ENCODE measurements around the gene TRIM62. TPM values are rescaled to one million over a fixed set of nuclear protein-coding genes. Genes with fewer than 3 reads are reported as not detected.

Gene TRIM62
- polyA plus RNA-seq, 1 donor from 2014 or later = 5.3 TPM

- H3K4me3 Mint-ChIP-seq = no peak overlapping the region
- H3K9me3 Mint-ChIP-seq = no peaks in the 10 kb centered on the region
- H3K36me3 Mint-ChIP-seq = peaks cover 1% of the 10 kb centered on the region
- H3K27ac Mint-ChIP-seq = peak overlapping the region in 1 of 3 donors; percentile 6
- peaks cover 6 to 13% (median 6%) of the 10 kb centered on the region in 3 donors for H3K4me1 Mint-ChIP-seq
- H3K27me3 Mint-ChIP-seq = no peaks in the 10 kb centered on the region
Observed at GRCh38 chr1:33173091-33173490, 8.8 kb downstream of the TRIM62 start.

- Mint-ChIP-seq H3K9me3 (peaks cover 0 to 2% (median 0%) of the 10 kb centered on the region in 3 donors), H3K27me3 (no peaks in the 10 kb centered on the region), H3K4me1 (peaks cover 6 to 11% (median 6%) of the 10 kb centered on the region in 3 donors), H3K4me3 (peak overlapping the region in 1 of 4 donors; percentile 41), H3K27ac (no peak overlapping the region), H3K36me3 (peaks cover 4% of the 10 kb centered on the region)
Observed at GRCh38 chr1:33171977-33172813, 9.6 kb downstream of the TRIM62 start.

- Mint-ChIP-seq H3K4me1 (peaks cover 6 to 11% (median 6%) of the 10 kb centered on the region in 3 donors), H3K27me3 (no peaks in the 10 kb centered on the region), H3K27ac (no peak overlapping the region), H3K4me3 (no peak overlapping the region), H3K9me3 (peaks cover 0 to 3% (median 0%) of the 10 kb centered on the region in 3 donors), H3K36me3 (peaks cover 11% of the 10 kb centered on the region)
Observed at GRCh38 chr1:33170351-33171274, 11.2 kb downstream of the TRIM62 start.

- Mint-ChIP-seq H3K27ac (peak overlapping the region in 1 of 3 donors; percentile 40), H3K4me1 (peaks cover 6 to 11% (median 6%) of the 10 kb centered on the region in 3 donors), H3K9me3 (peaks cover 0 to 3% (median 0%) of the 10 kb centered on the region in 3 donors), H3K27me3 (no peaks in the 10 kb centered on the region), H3K36me3 (peaks cover 15% of the 10 kb centered on the region), H3K4me3 (no peak overlapping the region)
Observed at GRCh38 chr1:33169290-33170055, 12.4 kb downstream of the TRIM62 start.

GRCh38 chr1:33168556-33169289 is 13.1 kb downstream of the TRIM62 start:
- H3K4me3 Mint-ChIP-seq = no peak overlapping the region
- H3K27me3 Mint-ChIP-seq = no peaks in the 10 kb centered on the region
- H3K27ac Mint-ChIP-seq = no peak overlapping the region
- peaks cover 15% of the 10 kb centered on the region for H3K36me3 Mint-ChIP-seq
- H3K9me3 Mint-ChIP-seq = peaks cover 0 to 3% (median 0%) of the 10 kb centered on the region in 3 donors
- peaks cover 6 to 11% (median 6%) of the 10 kb centered on the region in 3 donors for H3K4me1 Mint-ChIP-seq

GRCh38 chr1:33167650-33168447 is 14.0 kb downstream of the TRIM62 start:
- peaks cover 4 to 8% (median 6%) of the 10 kb centered on the region in 3 donors for H3K4me1 Mint-ChIP-seq
- no peak overlapping the region for H3K4me3 Mint-ChIP-seq
- H3K27ac Mint-ChIP-seq = no peak overlapping the region
- no peaks in the 10 kb centered on the region for H3K27me3 Mint-ChIP-seq
- H3K9me3 Mint-ChIP-seq = peaks cover 0 to 3% (median 0%) of the 10 kb centered on the region in 3 donors
- peaks cover 14% of the 10 kb centered on the region for H3K36me3 Mint-ChIP-seq

- Mint-ChIP-seq H3K4me3 (no peak overlapping the region), H3K36me3 (peaks cover 14% of the 10 kb centered on the region), H3K4me1 (no peaks in the 10 kb centered on the region), H3K9me3 (peaks cover 0 to 3% (median 0%) of the 10 kb centered on the region in 3 donors), H3K27ac (no peak overlapping the region), H3K27me3 (no peaks in the 10 kb centered on the region)
Observed at GRCh38 chr1:33165809-33166208, 16.0 kb downstream of the TRIM62 start.

- Mint-ChIP-seq H3K4me3 (no peak overlapping the region), H3K9me3 (peaks cover 0 to 3% (median 0%) of the 10 kb centered on the region in 3 donors), H3K4me1 (no peaks in the 10 kb centered on the region), H3K27ac (no peak overlapping the region), H3K36me3 (peaks cover 14% of the 10 kb centered on the region), H3K27me3 (no peaks in the 10 kb centered on the region)
Observed at GRCh38 chr1:33165209-33165608, 16.6 kb downstream of the TRIM62 start.

- Mint-ChIP-seq H3K4me3 (no peak overlapping the region), H3K9me3 (peaks cover 0 to 3% (median 0%) of the 10 kb centered on the region in 3 donors)
Observed at GRCh38 chr1:33163621-33164519, 18.0 kb downstream of the TRIM62 start.

GRCh38 chr1:33162141-33162540 is 19.7 kb downstream of the TRIM62 start:
- H3K4me3 Mint-ChIP-seq = no peak overlapping the region
- H3K27me3 Mint-ChIP-seq = no peaks in the 10 kb centered on the region
- no peaks in the 10 kb centered on the region for H3K4me1 Mint-ChIP-seq
- peaks cover 0 to 1% (median 0%) of the 10 kb centered on the region in 3 donors for H3K9me3 Mint-ChIP-seq
- H3K36me3 Mint-ChIP-seq = peaks cover 10% of the 10 kb centered on the region
- peak overlapping the region in 1 of 3 donors; percentile 41 for H3K27ac Mint-ChIP-seq

More at GRCh38 chr1:33163621-33164519, 18.0 kb downstream of the TRIM62 start:
- no peaks in the 10 kb centered on the region for H3K4me1 Mint-ChIP-seq
- H3K27ac Mint-ChIP-seq = peak overlapping the region in 1 of 3 donors; percentile 53
- no peaks in the 10 kb centered on the region for H3K27me3 Mint-ChIP-seq
- H3K36me3 Mint-ChIP-seq = peaks cover 14% of the 10 kb centered on the region

GRCh38 chr1:33161061-33161681 is 20.7 kb downstream of the TRIM62 start:
- Mint-ChIP-seq H3K4me1 (no peaks in the 10 kb centered on the region), H3K27me3 (no peaks in the 10 kb centered on the region), H3K4me3 (no peak overlapping the region), H3K36me3 (peaks cover 7% of the 10 kb centered on the region), H3K9me3 (no peaks in the 10 kb centered on the region), H3K27ac (no peak overlapping the region)

GRCh38 chr1:33159577-33159976 is 22.3 kb downstream of the TRIM62 start:
- H3K4me3 Mint-ChIP-seq = peak overlapping the region in 1 of 4 donors; percentile 25
- no peaks in the 10 kb centered on the region for H3K36me3 Mint-ChIP-seq
- peak overlapping the region in 2 of 3 donors; percentile 23 to 92 for H3K27ac Mint-ChIP-seq
- no peaks in the 10 kb centered on the region for H3K27me3 Mint-ChIP-seq
- no peaks in the 10 kb centered on the region for H3K9me3 Mint-ChIP-seq
- H3K4me1 Mint-ChIP-seq = no peaks in the 10 kb centered on the region
